ENCODE results near the gene CLCN7. TPM values are rescaled to one million over a fixed set of nuclear protein-coding genes. Genes with fewer than 3 reads are reported as not detected.

CLCN7 gene
- total and polyA plus RNA-seq, 9 of the 15 experiments (the other 6 are each of a cell fraction or from before 2014, with no cell fraction given) = 0.06 to 126 (median 18.7) TPM

DNA sequence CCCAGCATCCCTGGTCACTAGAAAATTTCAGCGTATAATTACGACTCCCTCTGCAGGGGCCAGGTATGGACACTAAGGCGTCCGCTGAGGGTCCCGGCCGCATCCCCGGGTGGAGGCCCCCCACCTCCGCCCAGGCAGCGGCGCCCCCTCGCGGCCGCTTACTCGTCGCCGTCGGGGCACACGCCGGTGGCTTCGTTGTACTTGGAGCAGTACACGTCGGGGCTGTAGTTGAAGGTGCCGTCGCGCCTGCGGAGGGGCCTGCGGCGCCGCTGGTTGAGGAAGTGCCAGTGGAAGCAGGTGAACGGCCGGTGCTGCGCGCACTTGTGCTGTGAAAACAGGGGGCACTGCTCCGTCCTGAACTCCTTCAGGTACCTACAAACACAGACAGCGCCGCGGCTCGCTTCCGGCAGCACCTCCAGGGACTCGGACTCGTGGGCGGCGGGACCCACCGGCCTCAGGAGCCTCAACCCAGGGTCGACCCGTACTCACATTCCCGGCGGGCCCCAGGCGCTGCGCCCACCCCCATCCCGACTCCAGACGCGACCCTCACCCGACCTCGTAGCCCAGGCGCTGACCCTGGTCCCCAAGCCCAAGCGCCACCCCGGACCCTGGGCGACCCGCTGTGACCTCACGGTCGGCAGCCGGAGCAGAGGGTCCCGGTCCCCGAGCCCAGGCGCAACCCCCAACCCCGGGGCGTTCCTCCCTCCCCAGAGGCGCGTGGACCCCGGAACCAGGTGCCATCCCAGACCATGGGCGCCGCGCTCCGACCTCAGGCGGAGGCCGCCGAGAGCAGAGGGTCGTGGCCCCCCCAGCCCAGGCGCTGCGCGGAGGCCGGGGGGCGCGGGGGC lies 60.9 kb downstream of the CLCN7 start (continued):
- TF ChIP-seq GATAD2B (IDR thresholded peaks at IDR 0.05; ENCODE audit: borderline replicate concordance) = no peak
- peak in 1 of 3 experiments; percentile 50 for TF ChIP-seq YY1 (IDR thresholded peaks at IDR 0.05; ENCODE audit: borderline replicate concordance in 1 of 3, control insufficient read depth in 1 of 3, extremely low read depth in 1 of 3, insufficient read depth in 3 of 3, insufficient read length in 1 of 3, insufficient replicate concordance in 2 of 3, low read depth in 1 of 3, low read length in 2 of 3)
- no peak for TF ChIP-seq EP300 (IDR thresholded peaks at IDR 0.05; ENCODE audit: low read length)
- TF ChIP-seq SRF (CRISPR knock-in tag; IDR thresholded peaks at IDR 0.05) = peak in 1 of 2 experiments; percentile 21; a peak in 1 of 4 replicates
- TF ChIP-seq CTBP1 (IDR thresholded peaks at IDR 0.05; ENCODE audit: borderline replicate concordance) = peak; percentile 75; the same call in 1 of the 2 replicates
- no peak for TF ChIP-seq TAL1 (IDR thresholded peaks at IDR 0.05)
- no peak for TF ChIP-seq GABPA (tag; conservative IDR thresholded peaks at IDR 0.05; ENCODE audit: low read depth)
- TF ChIP-seq ZZZ3 (IDR thresholded peaks at IDR 0.05) = no peak
- no peak for TF ChIP-seq UBTF (IDR thresholded peaks at IDR 0.05; ENCODE audit: borderline replicate concordance in 1 of 2, low read depth in 2 of 2, low read length in 2 of 2)
- TF ChIP-seq POLR2AphosphoS2 (IDR thresholded peaks at IDR 0.05; ENCODE audit: low read length) = no peak
- TF ChIP-seq, protein P1, sequence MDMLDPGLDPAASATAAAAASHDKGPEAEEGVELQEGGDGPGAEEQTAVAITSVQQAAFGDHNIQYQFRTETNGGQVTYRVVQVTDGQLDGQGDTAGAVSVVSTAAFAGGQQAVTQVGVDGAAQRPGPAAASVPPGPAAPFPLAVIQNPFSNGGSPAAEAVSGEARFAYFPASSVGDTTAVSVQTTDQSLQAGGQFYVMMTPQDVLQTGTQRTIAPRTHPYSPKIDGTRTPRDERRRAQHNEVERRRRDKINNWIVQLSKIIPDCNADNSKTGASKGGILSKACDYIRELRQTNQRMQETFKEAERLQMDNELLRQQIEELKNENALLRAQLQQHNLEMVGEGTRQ (CRISPR knock-in tag; IDR thresholded peaks at IDR 0.05) = 0 out of 2 replicates have a peak, but pooled peaks have one; percentile 17
- TF ChIP-seq MED1 (CRISPR knock-in tag; IDR thresholded peaks at IDR 0.05; ENCODE audit: borderline replicate concordance) = no peak
- TF ChIP-seq SMARCE1 (IDR thresholded peaks at IDR 0.05) = no peak
- peak; percentile 15; the same call in 1 of the 2 replicates for TF ChIP-seq ZNF239 (CRISPR knock-in tag; IDR thresholded peaks at IDR 0.05)
- no peak for TF ChIP-seq ZEB2 (IDR thresholded peaks at IDR 0.05)
- TF ChIP-seq CCAR2 (IDR thresholded peaks at IDR 0.05; ENCODE audit: low read depth, low read length) = no peak
- no peak for TF ChIP-seq CBFA2T3 (IDR thresholded peaks at IDR 0.05)

All from K562 (cell line).